Measurements from ENCODE around the gene ADAMTS10.
A peak's percentile ranks its signal among the peaks of the same experiment; 100 is the strongest.

ADAMTS10 gene

GRCh38 chr19:8584965-8585893, 25.3 kb downstream of the ADAMTS10 start:
- DNase-seq (ENCODE audit: insufficient read length, low spot score): no peak
- no peak for FAIRE-seq
- peak; percentile 3 for TF ChIP-seq CTCF (IDR thresholded peaks at IDR 0.05; ENCODE audit: insufficient read depth, missing control alignments)

- DNase-seq (ENCODE audit: insufficient read length, low spot score): no peak
- no peak for FAIRE-seq
- TF ChIP-seq CTCF (IDR thresholded peaks at IDR 0.05; ENCODE audit: insufficient read depth, missing control alignments): peak; percentile 98
Observed at GRCh38 chr19:8580710-8581281, 29.7 kb downstream of the ADAMTS10 start.

GRCh38 chr19:8578642-8579265, 31.8 kb downstream of the ADAMTS10 start:
- FAIRE-seq (no peak), DNase-seq (ENCODE audit: insufficient read length, low spot score) (peak; percentile 51)
- TF ChIP-seq CTCF (IDR thresholded peaks at IDR 0.05; ENCODE audit: insufficient read depth, missing control alignments): peak; percentile 84

- DNase-seq (ENCODE audit: insufficient read length, low spot score) (no peak), FAIRE-seq (no peak)
- no peak for TF ChIP-seq CTCF (IDR thresholded peaks at IDR 0.05; ENCODE audit: insufficient read depth, missing control alignments)
Observed at GRCh38 chr19:8577741-8578140, 32.8 kb downstream of the ADAMTS10 start.

- FAIRE-seq (no peak), DNase-seq (ENCODE audit: insufficient read length, low spot score) (no peak)
Observed at GRCh38 chr19:8577247-8577646, 33.3 kb downstream of the ADAMTS10 start, which contains the start of gene MYO1F. TSS of gene MYO1F (minus strand) at chr19:8577442. CDS start at chr19:8577309, 133 bp downstream.

GRCh38 chr19:8576273-8576993, 34.1 kb downstream of the ADAMTS10 start:
- TF ChIP-seq CTCF (IDR thresholded peaks at IDR 0.05; ENCODE audit: insufficient read depth, missing control alignments): no peak
- FAIRE-seq (no peak), DNase-seq (ENCODE audit: insufficient read length, low spot score) (no peak)

More at GRCh38 chr19:8577247-8577646, 33.3 kb downstream of the ADAMTS10 start, which contains the start of gene MYO1F:
- no peak for TF ChIP-seq CTCF (IDR thresholded peaks at IDR 0.05; ENCODE audit: insufficient read depth, missing control alignments)

All from D721Med (cell line).